Measurements from ENCODE around the gene DMRT3. TPM values are rescaled to one million over a fixed set of nuclear protein-coding genes. Genes with fewer than 3 reads are reported as not detected.

The DMRT3 gene
- not detected for total RNA-seq
- total RNA-seq (2013): not detected
- total RNA-seq: 0 to 0.06 (median 0) reads per million in 29 experiments

GRCh38 chr9:976258-976942 is at the start of gene DMRT3:
Gene DMRT3, plus strand, starts transcription at chr9:976655. Its CDS starts 347 bp downstream, at chr9:977002.
- peaks cover 2% of the 10 kb centered on the region for H3K9me3 ChIP-seq
- peaks cover 63 to 75% of the 10 kb centered on the region in 2 donors for H3K27me3 Mint-ChIP-seq
- H3K27ac Mint-ChIP-seq: no peak within 1 kb of the TSS
- 7% methylated on average over 52 of the region's 70 CpGs for whole genome bisulfite sequencing (ENCODE audit: insufficient coverage)
- H3K9me3 Mint-ChIP-seq: no peaks in the 10 kb centered on the region
- no peak within 1 kb of the TSS for H3K27ac ChIP-seq (ENCODE audit: low read length)
- ChIA-PET POLR2A (no interaction called here), CTCF (no interaction called here)
- ATAC-seq (replicated peaks in 1 of 4) (no peak), DNase-seq (no peak)
- H3K4me3 Mint-ChIP-seq: peak within 1 kb of the TSS in 1 of 3 donors; percentile 40
- peaks cover 14 to 27% (median 25%) of the 10 kb centered on the region in 3 donors for H3K4me1 Mint-ChIP-seq
- H3K4me1 ChIP-seq (ENCODE audit: control insufficient read depth in 1 of 2, extremely low read depth in 1 of 2, insufficient read depth in 2 of 2, low read length in 2 of 2): peaks cover 2 to 25% of the 10 kb centered on the region in 2 experiments
- H3K27me3 ChIP-seq (replicated peaks in 1 of 2; ENCODE audit: control insufficient read depth in 2 of 2, extremely low read depth in 1 of 2, insufficient read depth in 2 of 2, low read length in 1 of 2): peaks cover 33 to 73% of the 10 kb centered on the region in 2 experiments
- no peak within 1 kb of the TSS for H3K4me3 ChIP-seq (ENCODE audit: control insufficient read depth in 1 of 2, extremely low read depth in 1 of 2, low read length in 1 of 2)
- no peaks in the 10 kb centered on the region for H3K36me3 ChIP-seq (ENCODE audit: control insufficient read depth in 2 of 2, extremely low read depth in 1 of 2, insufficient read depth in 1 of 2, low read length in 1 of 2)
- H3K36me3 Mint-ChIP-seq: no peaks in the 10 kb centered on the region

- Histone ChIP-seq H3K4me3 (ENCODE audit: control insufficient read depth in 1 of 2, extremely low read depth in 1 of 2, low read length in 1 of 2) (no peak overlapping the region), H3K9me3 (no peaks in the 10 kb centered on the region), H3K4me1 (ENCODE audit: control insufficient read depth in 1 of 2, extremely low read depth in 1 of 2, insufficient read depth in 2 of 2, low read length in 2 of 2) (no peaks in the 10 kb centered on the region), H3K27me3 (replicated peaks in 1 of 2; ENCODE audit: control insufficient read depth in 2 of 2, extremely low read depth in 1 of 2, insufficient read depth in 2 of 2, low read length in 1 of 2) (peaks cover 0 to 2% of the 10 kb centered on the region in 2 experiments), H3K36me3 (ENCODE audit: control insufficient read depth in 2 of 2, extremely low read depth in 1 of 2, insufficient read depth in 1 of 2, low read length in 1 of 2) (no peaks in the 10 kb centered on the region), H3K27ac (ENCODE audit: low read length) (no peak overlapping the region)
- POLR2A ChIA-PET: no interaction called here
- H3K4me3 Mint-ChIP-seq: no peak overlapping the region
- H3K36me3 Mint-ChIP-seq: no peaks in the 10 kb centered on the region
- CTCF ChIA-PET: no interaction called here
- ATAC-seq (replicated peaks in 1 of 4) (no peak), DNase-seq (no peak)
- WGBS (ENCODE audit: insufficient coverage): 80% methylated on average over 7 of the region's 8 CpGs
- H3K4me1 Mint-ChIP-seq: no peaks in the 10 kb centered on the region
- H3K9me3 Mint-ChIP-seq: no peaks in the 10 kb centered on the region
- H3K27me3 Mint-ChIP-seq: peaks cover 12 to 30% of the 10 kb centered on the region in 2 donors
- no peak overlapping the region for H3K27ac Mint-ChIP-seq
Measured at GRCh38 chr9:926976-927375, 49.5 kb upstream of the DMRT3 start.

GRCh38 chr9:928363-929042 is 48.0 kb upstream of the DMRT3 start:
- ATAC-seq (replicated peaks in 1 of 4) (no peak), DNase-seq (peak in 1 of 35 experiments; percentile 3)
- Histone ChIP-seq H3K4me1 (ENCODE audit: control insufficient read depth in 1 of 2, extremely low read depth in 1 of 2, insufficient read depth in 2 of 2, low read length in 2 of 2) (no peaks in the 10 kb centered on the region), H3K9me3 (no peaks in the 10 kb centered on the region), H3K27ac (ENCODE audit: low read length) (no peak overlapping the region), H3K27me3 (replicated peaks in 1 of 2; ENCODE audit: control insufficient read depth in 2 of 2, extremely low read depth in 1 of 2, insufficient read depth in 2 of 2, low read length in 1 of 2) (no peaks in the 10 kb centered on the region), H3K36me3 (ENCODE audit: control insufficient read depth in 2 of 2, extremely low read depth in 1 of 2, insufficient read depth in 1 of 2, low read length in 1 of 2) (no peaks in the 10 kb centered on the region), H3K4me3 (ENCODE audit: control insufficient read depth in 1 of 2, extremely low read depth in 1 of 2, low read length in 1 of 2) (no peak overlapping the region)
- POLR2A ChIA-PET: no interaction called here
- Mint-ChIP-seq H3K4me3 (no peak overlapping the region), H3K9me3 (no peaks in the 10 kb centered on the region), H3K27me3 (peaks cover 13 to 25% of the 10 kb centered on the region in 2 donors), H3K27ac (no peak overlapping the region), H3K36me3 (no peaks in the 10 kb centered on the region), H3K4me1 (no peaks in the 10 kb centered on the region)
- CTCF ChIA-PET: no interaction called here
- WGBS (ENCODE audit: insufficient coverage): 100% methylated on average over 1 of the region's 6 CpGs

- no peak for DNase-seq
- 72% methylated on average over 2 of the region's 4 CpGs for WGBS (ENCODE audit: insufficient coverage)
- H3K36me3 Mint-ChIP-seq: no peaks in the 10 kb centered on the region
- Histone ChIP-seq H3K36me3 (ENCODE audit: control insufficient read depth in 2 of 2, extremely low read depth in 1 of 2, insufficient read depth in 1 of 2, low read length in 1 of 2) (no peaks in the 10 kb centered on the region), H3K27me3 (replicated peaks in 1 of 2; ENCODE audit: control insufficient read depth in 2 of 2, extremely low read depth in 1 of 2, insufficient read depth in 2 of 2, low read length in 1 of 2) (peaks cover 0 to 6% of the 10 kb centered on the region in 2 experiments), H3K27ac (ENCODE audit: low read length) (no peak overlapping the region), H3K4me1 (ENCODE audit: control insufficient read depth in 1 of 2, extremely low read depth in 1 of 2, insufficient read depth in 2 of 2, low read length in 2 of 2) (no peaks in the 10 kb centered on the region), H3K9me3 (no peaks in the 10 kb centered on the region), H3K4me3 (ENCODE audit: control insufficient read depth in 1 of 2, extremely low read depth in 1 of 2, low read length in 1 of 2) (no peak overlapping the region)
- no peaks in the 10 kb centered on the region for H3K4me1 Mint-ChIP-seq
- ChIA-PET CTCF (no interaction called here), POLR2A (interaction anchor here (0.6 to 0.7 kb wide), 2 partner anchors 10 to 497 kb away, joined by 3 read pairs; no protein-coding TSS in a partner anchor)
- H3K27me3 Mint-ChIP-seq: peaks cover 17 to 29% of the 10 kb centered on the region in 2 donors
- ATAC-seq (replicated peaks in 1 of 4): no peak
- no peak overlapping the region for H3K4me3 Mint-ChIP-seq
- H3K27ac Mint-ChIP-seq: no peak overlapping the region
- H3K9me3 Mint-ChIP-seq: no peaks in the 10 kb centered on the region
Measured at GRCh38 chr9:929719-930118, 46.7 kb upstream of the DMRT3 start.

- H3K4me1 ChIP-seq (ENCODE audit: control insufficient read depth in 1 of 2, extremely low read depth in 1 of 2, insufficient read depth in 2 of 2, low read length in 2 of 2): no peaks in the 10 kb centered on the region
- CTCF ChIA-PET: no interaction called here
- WGBS (ENCODE audit: insufficient coverage): 83% methylated on average over 1 of the region's 4 CpGs
- no peak overlapping the region for H3K27ac ChIP-seq (ENCODE audit: low read length)
- ATAC-seq (replicated peaks in 1 of 4) (no peak), DNase-seq (no peak)
- H3K27me3 Mint-ChIP-seq: peaks cover 39 to 43% of the 10 kb centered on the region in 2 donors
- no peaks in the 10 kb centered on the region for H3K36me3 ChIP-seq (ENCODE audit: control insufficient read depth in 2 of 2, extremely low read depth in 1 of 2, insufficient read depth in 1 of 2, low read length in 1 of 2)
- H3K4me3 Mint-ChIP-seq: no peak overlapping the region
- no peak overlapping the region for H3K27ac Mint-ChIP-seq
- H3K36me3 Mint-ChIP-seq: no peaks in the 10 kb centered on the region
- H3K4me1 Mint-ChIP-seq: no peaks in the 10 kb centered on the region
- no peak overlapping the region for H3K4me3 ChIP-seq (ENCODE audit: control insufficient read depth in 1 of 2, extremely low read depth in 1 of 2, low read length in 1 of 2)
- peaks cover 3 to 6% of the 10 kb centered on the region in 2 experiments for H3K27me3 ChIP-seq (replicated peaks in 1 of 2; ENCODE audit: control insufficient read depth in 2 of 2, extremely low read depth in 1 of 2, insufficient read depth in 2 of 2, low read length in 1 of 2)
- peaks cover 0 to 3% (median 0%) of the 10 kb centered on the region in 3 donors for H3K9me3 Mint-ChIP-seq
- POLR2A ChIA-PET: no interaction called here
- no peaks in the 10 kb centered on the region for H3K9me3 ChIP-seq
Measured at GRCh38 chr9:933356-933755, 43.1 kb upstream of the DMRT3 start.

- Mint-ChIP-seq H3K9me3 (peaks cover 6 to 13% (median 10%) of the 10 kb centered on the region in 3 donors), H3K4me3 (no peak overlapping the region), H3K36me3 (no peaks in the 10 kb centered on the region), H3K27me3 (peaks cover 51 to 58% of the 10 kb centered on the region in 2 donors), H3K4me1 (no peaks in the 10 kb centered on the region), H3K27ac (no peak overlapping the region)
- ATAC-seq (replicated peaks in 1 of 4) (no peak), DNase-seq (no peak)
- Histone ChIP-seq H3K27me3 (replicated peaks in 1 of 2; ENCODE audit: control insufficient read depth in 2 of 2, extremely low read depth in 1 of 2, insufficient read depth in 2 of 2, low read length in 1 of 2) (peaks cover 3 to 9% of the 10 kb centered on the region in 2 experiments), H3K9me3 (no peaks in the 10 kb centered on the region), H3K4me1 (ENCODE audit: control insufficient read depth in 1 of 2, extremely low read depth in 1 of 2, insufficient read depth in 2 of 2, low read length in 2 of 2) (no peaks in the 10 kb centered on the region), H3K36me3 (ENCODE audit: control insufficient read depth in 2 of 2, extremely low read depth in 1 of 2, insufficient read depth in 1 of 2, low read length in 1 of 2) (no peaks in the 10 kb centered on the region), H3K4me3 (ENCODE audit: control insufficient read depth in 1 of 2, extremely low read depth in 1 of 2, low read length in 1 of 2) (no peak overlapping the region), H3K27ac (ENCODE audit: low read length) (no peak overlapping the region)
- WGBS (ENCODE audit: insufficient coverage): 90% methylated on average over 6 of the region's 10 CpGs
- POLR2A ChIA-PET: no interaction called here
- CTCF ChIA-PET: interaction anchor here (0.5 to 0.7 kb wide), 3 partner anchors 40 to 119 kb away, joined by 3 to 4 read pairs (median 3); no protein-coding TSS in a partner anchor
Measured at GRCh38 chr9:935348-935965, 41.0 kb upstream of the DMRT3 start.
